H1 (cell line): ENCODE measurements around the gene COL28A1. TPM values are rescaled to one million over a fixed set of nuclear protein-coding genes. Genes with fewer than 3 reads are reported as not detected.

Experiments used
- CTCF ChIA-PET: fragments of 300-600 bp; sonication (Branson Sonifier 250); formaldehyde crosslinking; loops from one replicate; lab custom pipeline; 2021; ENCODE audit not compliant: partially characterized antibody; lab: Charles Lee
- POLR2A ChIA-PET: fragments of 300-600 bp; sonication (Branson Sonifier 250); formaldehyde crosslinking; loops from one replicate; lab custom pipeline; 2021; ENCODE audit warnings: inconsistent platforms; ENCODE audit not compliant: partially characterized antibody; lab: Charles Lee
- DNase-seq, 2 experiments: peaks; one replicate each; pipeline versions ENCODE4 v3.0.0 to v3.0.0-alpha.2; 2010 to 2022; ENCODE audit warnings: low spot score in 2 of 2, low read depth in 1 of 2, mixed read lengths in 1 of 2
- FAIRE-seq: peaks from 2 replicates; lab custom pipeline; 2011; peaks lifted over from hg19 to GRCh38; lab: Jason Lieb, UNC
- H2AFZ ChIP-seq: 2 replicates; pipeline ENCODE4 v1.8.1; 2012; ENCODE audit warnings: low read length, inconsistent platforms
- H2AK5ac ChIP-seq: 2 replicates; pipeline ENCODE4 v1.6.1; 2013; ENCODE audit warnings: low read depth, low read length
- H2BK120ac ChIP-seq: replicated peaks from 2 replicates; pipeline ENCODE3; 2013; ENCODE audit warnings: low read depth, low read length, inconsistent platforms
- H2BK12ac ChIP-seq: 2 replicates; pipeline ENCODE4 v1.6.1; 2013; ENCODE audit warnings: low read depth, low read length
- H2BK15ac ChIP-seq: 2 replicates; pipeline ENCODE4 v1.6.1; 2013; ENCODE audit warnings: low read length
- H2BK20ac ChIP-seq: 2 replicates; pipeline ENCODE4 v1.6.1; 2013; ENCODE audit warnings: low read length
- H2BK5ac ChIP-seq: 2 replicates; pipeline ENCODE4 v1.6.1; 2013; ENCODE audit warnings: low read depth, low read length
- H3K14ac ChIP-seq: 2 replicates; pipeline ENCODE4 v1.6.1; 2013; ENCODE audit warnings: inconsistent platforms; ENCODE audit not compliant: insufficient read length
- H3K18ac ChIP-seq: 2 replicates; pipeline ENCODE4 v1.6.1; 2013; ENCODE audit warnings: low read length; ENCODE audit errors: extremely low read depth
- H3K23ac ChIP-seq: 2 replicates; pipeline ENCODE4 v1.6.1; 2013; ENCODE audit warnings: inconsistent platforms; ENCODE audit not compliant: insufficient read length
- H3K23me2 ChIP-seq: 2 replicates; pipeline ENCODE4 v1.6.1; 2013; ENCODE audit warnings: low read depth, low read length
- H3K27ac ChIP-seq: 2 replicates; pipeline ENCODE4 v1.6.1; 2011; ENCODE audit warnings: low read depth, low read length, inconsistent platforms
- H3K27me3 ChIP-seq, 4 experiments: replicated peaks in 1 of 4; 1 replicate in 1 of 4; 2 replicates in 3 of 4; pipeline versions ENCODE4 v1.6.1 to v1.8.1; 2011 to 2013; ENCODE audit warnings: low read length in 3 of 4, mild to moderate bottlenecking in 3 of 4, inconsistent platforms in 2 of 4, mixed read lengths in 2 of 4, moderate library complexity in 1 of 4; ENCODE audit not compliant: control insufficient read depth in 3 of 4, insufficient read depth in 3 of 4; ENCODE audit errors: extremely low read depth in 1 of 4
- H3K36me3 ChIP-seq, 4 experiments: 2 replicates each; pipeline versions ENCODE4 v1.6.1 to v1.8.1; 2011 to 2013; ENCODE audit warnings: mild to moderate bottlenecking in 4 of 4, low read length in 3 of 4, moderate library complexity in 2 of 4, control low read depth in 1 of 4, inconsistent platforms in 1 of 4; ENCODE audit not compliant: insufficient read depth in 4 of 4, control insufficient read depth in 2 of 4
- H3K4ac ChIP-seq: replicated peaks from 2 replicates; pipeline ENCODE3; 2013; ENCODE audit warnings: low read length, low read depth, mixed read lengths, inconsistent platforms; ENCODE audit not compliant: insufficient read length
- H3K4me1 ChIP-seq, 4 experiments: replicated peaks in 1 of 4; 1 replicate in 1 of 4; 2 replicates in 3 of 4; pipeline versions ENCODE4 v1.6.1 to v1.8.1; 2011 to 2013; ENCODE audit warnings: low read length in 3 of 4, inconsistent platforms in 2 of 4, mixed read lengths in 1 of 4; ENCODE audit not compliant: insufficient read depth in 4 of 4, control insufficient read depth in 3 of 4
- H3K4me2 ChIP-seq, 2 experiments: 2 replicates each; pipeline versions ENCODE4 v1.6.1 to v1.8.1; 2011 to 2013; ENCODE audit warnings: low read depth in 2 of 2, low read length in 2 of 2, control low read depth in 1 of 2, inconsistent platforms in 1 of 2, mild to moderate bottlenecking in 1 of 2; ENCODE audit not compliant: insufficient read depth in 1 of 2
- H3K4me3 ChIP-seq, 4 experiments: fragments of 200-600, 300-600 bp in 1 of 4; sonication (generic), shearing (Covaris generic), sonication (Bioruptor Twin) in 1 of 4; 2 replicates each; pipeline versions ENCODE4 v1.5.1 to v1.8.1; 2011 to 2016; ENCODE audit warnings: low read length in 4 of 4, low read depth in 3 of 4, control low read depth in 2 of 4, inconsistent platforms in 2 of 4, mild to moderate bottlenecking in 2 of 4, mixed read lengths in 1 of 4, moderate library complexity in 1 of 4; ENCODE audit not compliant: insufficient read depth in 2 of 4; ENCODE audit errors: extremely low read depth in 1 of 4
- H3K56ac ChIP-seq: replicated peaks from 2 replicates; pipeline ENCODE3; 2013; ENCODE audit warnings: low read depth, mild to moderate bottlenecking, mixed read lengths, low read length, inconsistent platforms; ENCODE audit not compliant: insufficient read length
- H3K79me1 ChIP-seq: 2 replicates; pipeline ENCODE4 v1.6.1; 2013; ENCODE audit warnings: low read depth, low read length, control low read depth
- H3K79me2 ChIP-seq, 2 experiments: 2 replicates each; pipeline versions ENCODE4 v1.6.1 to v1.8.1; 2012 to 2013; ENCODE audit warnings: low read length in 2 of 2, mild to moderate bottlenecking in 2 of 2, inconsistent platforms in 1 of 2; ENCODE audit not compliant: insufficient read depth in 2 of 2, control insufficient read depth in 1 of 2
- H3K9ac ChIP-seq, 4 experiments: replicated peaks in 1 of 4; 1 replicate in 1 of 4; 2 replicates in 3 of 4; pipeline versions ENCODE4 v1.6.1 to v1.8.1; 2011 to 2013; ENCODE audit warnings: low read depth in 3 of 4, low read length in 3 of 4, control low read depth in 2 of 4, mild to moderate bottlenecking in 2 of 4, moderate library complexity in 2 of 4, inconsistent platforms in 1 of 4; ENCODE audit errors: extremely low read depth in 1 of 4
- H3K9me3 ChIP-seq, 2 experiments: 2 replicates each; pipeline versions ENCODE4 v1.6.1 to v1.8.1; 2012 to 2013; ENCODE audit warnings: mild to moderate bottlenecking in 2 of 2, moderate library complexity in 2 of 2, control low read depth in 1 of 2, inconsistent platforms in 1 of 2, low read depth in 1 of 2, low read length in 1 of 2, mixed read lengths in 1 of 2; ENCODE audit not compliant: insufficient read depth in 2 of 2
- H4K20me1 ChIP-seq, 2 experiments: replicated peaks in 1 of 2; 2 replicates each; pipeline versions ENCODE3 to v1.8.1; 2011 to 2013; ENCODE audit warnings: inconsistent platforms in 2 of 2, low read length in 2 of 2, mild to moderate bottlenecking in 1 of 2; ENCODE audit not compliant: insufficient read depth in 2 of 2, control insufficient read depth in 1 of 2
- H4K5ac ChIP-seq: 2 replicates; pipeline ENCODE4 v1.6.1; 2013; ENCODE audit warnings: low read length, low read depth, mixed read lengths, inconsistent platforms; ENCODE audit not compliant: insufficient read length
- H4K8ac ChIP-seq: 2 replicates; pipeline ENCODE4 v1.8.0; 2013; ENCODE audit warnings: mild to moderate bottlenecking, moderate library complexity, low read length, inconsistent platforms; ENCODE audit not compliant: insufficient read depth; ENCODE audit errors: extremely low read depth
- H4K91ac ChIP-seq: replicated peaks from 2 replicates; pipeline ENCODE3; 2013; ENCODE audit warnings: low read length, mixed read lengths, inconsistent platforms; ENCODE audit not compliant: insufficient read length
- BACH1 ChIP-seq: IDR thresholded peaks from 2 replicates; pipeline ENCODE4 v1.6.1; 2012; ENCODE audit warnings: low read length, improper control_type of control experiment
- CBX5 ChIP-seq: fragments of 300-800, 300-1000 bp; sonication (generic); IDR thresholded peaks from 2 replicates; pipeline ENCODE4 v1.7.1; 2016; ENCODE audit warnings: antibody characterized with exemption, low read length, low read depth
- CBX8 ChIP-seq: fragments of 300-800, 300-1000 bp; sonication (generic); IDR thresholded peaks from 2 replicates; pipeline ENCODE4 v1.7.1; 2016; ENCODE audit warnings: low read depth, low read length, borderline replicate concordance
- EGR1 ChIP-seq: IDR thresholded peaks from 2 replicates; pipeline ENCODE4 v1.6.1; 2011; ENCODE audit warnings: low read depth, low read length, borderline replicate concordance
- NANOG ChIP-seq: IDR thresholded peaks from 2 replicates; pipeline ENCODE4 v1.6.1; 2011; ENCODE audit warnings: low read length, low read depth, mild to moderate bottlenecking, inconsistent platforms; ENCODE audit not compliant: insufficient read depth, poor library complexity, severe bottlenecking
- NRF1 ChIP-seq: IDR thresholded peaks from 2 replicates; pipeline ENCODE4 v1.6.1; 2011; ENCODE audit warnings: mild to moderate bottlenecking, low read depth, low read length, improper control_type of control experiment
- RAD21 ChIP-seq, 2 experiments: IDR thresholded peaks in 1 of 2; conservative IDR thresholded peaks in 1 of 2; 2 replicates each; pipeline ENCODE4 v1.6.1; 2011; ENCODE audit warnings: low read depth in 2 of 2, low read length in 2 of 2, improper control_type of control experiment in 1 of 2, inconsistent platforms in 1 of 2, mild to moderate bottlenecking in 1 of 2, moderate library complexity in 1 of 2
- SIRT6 ChIP-seq: IDR thresholded peaks from one replicate; pipeline ENCODE4 v1.7.1; 2012; ENCODE audit warnings: low read length, inconsistent platforms
- SUZ12 ChIP-seq: fragments of 200-600 bp; sonication (generic); IDR thresholded peaks from 2 replicates; pipeline ENCODE4 v1.6.1; 2012; ENCODE audit warnings: mild to moderate bottlenecking, inconsistent platforms, low read length, moderate library complexity, mixed read lengths
- TAF7 ChIP-seq: optimal IDR thresholded peaks from 2 replicates; pipeline ENCODE3; 2011; ENCODE audit warnings: low read depth, mild to moderate bottlenecking, inconsistent platforms, low read length, moderate library complexity, borderline replicate concordance
- TBP ChIP-seq: IDR thresholded peaks from 2 replicates; pipeline ENCODE4 v1.6.1; 2011; ENCODE audit warnings: low read depth, low read length, improper control_type of control experiment
- whole genome bisulfite sequencing, 2 experiments: shearing (Covaris generic) in 1 of 2; methylation state at CpG; one replicate each; pipeline versions ENCODE4 v1.1.6 to v1.1.7; 2013 to 2015; ENCODE audit warnings: low lambda C conversion rate in 2 of 2, mixed read lengths in 2 of 2, inconsistent platforms in 1 of 2, low coverage in 1 of 2, missing lambda C conversion rate in 1 of 2; ENCODE audit not compliant: insufficient replicate concordance in 2 of 2, insufficient coverage in 1 of 2, insufficient read length in 1 of 2; ENCODE audit errors: extremely low coverage in 1 of 2, missing lambda C conversion rate in 1 of 2; 5-methylcytosine and 5-hydroxymethylcytosine counted together
- polyA plus RNA-seq, 7 experiments: library from polyadenylated mRNA; depleted of rRNA in 3 of 7; stranded (reverse) in 5 of 7; unstranded in 2 of 7; fragments of >200 nt in 5 of 7; fragments of 200-250 nt in 2 of 7; gene quantifications; 1 replicate in 5 of 7; 2 replicates in 1 of 7; 4 replicates in 1 of 7; pipeline versions ENCODE4 v1.2.1 to v1.2.3, GENCODE V29; 2011 to 2013; ENCODE audit warnings: missing spikeins in 2 of 7, mixed read lengths in 2 of 7
- total RNA-seq: library from RNA; stranded (reverse); fragmentation: NEBNext Ultra II Directional; extraction: Animal tissue kit (Norgen Biotek cat#: 25700); gene quantifications from 2 replicates; pipeline ENCODE4 v1.2.1, GENCODE V29; 2021
- TF ChIP-seq, protein P1 (sequence below), 3 experiments: IDR thresholded peaks; 1 replicate in 2 of 3; 2 replicates in 1 of 3; pipeline versions ENCODE4 v1.5.1 to v1.6.1; 2011; ENCODE audit warnings: low read length in 3 of 3, mild to moderate bottlenecking in 3 of 3, inconsistent platforms in 2 of 3, low read depth in 1 of 3, moderate library complexity in 1 of 3; ENCODE audit not compliant: insufficient read depth in 1 of 3; ENCODE audit errors: control extremely low read depth in 1 of 3

COL28A1 gene
- total and polyA plus RNA-seq, 2 of the 8 experiments (the other 6 are each of a cell fraction or from before 2014, with no cell fraction given), result 0.22 to 0.38 TPM

DNA sequence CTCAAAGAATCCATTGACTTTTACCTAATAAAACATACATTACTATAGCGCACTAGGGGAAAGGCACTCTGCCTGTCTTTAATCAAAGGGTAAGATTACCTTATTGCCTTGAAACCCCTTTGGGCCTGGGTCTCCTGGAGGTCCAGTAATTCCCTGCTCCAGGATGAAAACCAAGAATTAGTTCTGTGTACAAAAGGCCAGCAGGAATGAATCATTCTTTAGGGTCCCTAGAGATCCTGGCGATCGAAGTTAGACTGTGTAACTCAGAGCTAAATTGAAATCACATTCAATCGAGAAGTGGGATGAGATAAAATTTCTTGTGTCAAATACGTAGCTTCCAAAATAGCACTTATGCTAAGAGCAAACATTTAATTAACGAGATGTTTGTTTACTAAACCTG lies 29.8 kb downstream of the COL28A1 start:
- Histone ChIP-seq H2BK5ac (no peak overlapping the region), H2AFZ (no peak overlapping the region; the same call in 1 of the 2 replicates), H3K27me3 (no peaks in the 10 kb centered on the region), H4K5ac (no peak overlapping the region), H3K4me1 (no peaks in the 10 kb centered on the region), H3K56ac (no peak overlapping the region), H3K27ac (no peak overlapping the region), H3K18ac (no peak overlapping the region), H2BK12ac (no peak overlapping the region), H3K23ac (no peak overlapping the region), H4K8ac (no peak overlapping the region), H3K9ac (no peak overlapping the region), H3K4ac (no peak overlapping the region), H3K36me3 (no peaks in the 10 kb centered on the region), H4K91ac (no peak overlapping the region), H3K4me2 (no peak overlapping the region), H2BK15ac (no peak overlapping the region), H3K79me1 (no peaks in the 10 kb centered on the region), H3K4me3 (no peak overlapping the region), H3K9me3 (no peaks in the 10 kb centered on the region), H3K23me2 (no peaks in the 10 kb centered on the region), H3K79me2 (no peaks in the 10 kb centered on the region), H3K14ac (no peak overlapping the region), H4K20me1 (no peaks in the 10 kb centered on the region), H2BK20ac (no peak overlapping the region), H2AK5ac (no peak overlapping the region), H2BK120ac (no peak overlapping the region)
- ChIA-PET CTCF (no interaction called here), POLR2A (no interaction called here)
- FAIRE-seq (no peak), DNase-seq (no peak)
- 90% methylated on average over 6 of the region's 6 CpGs; no CpG with 5 or more reads in 1 of the 2 experiments for WGBS, 2 experiments
- TF ChIP-seq TAF7 (no peak), SIRT6 (no peak), BACH1 (no peak), TBP (no peak), SUZ12 (no peak), CBX5 (no peak), RAD21 (IDR thresholded peaks at IDR 0.05 in 1 of 2, conservative IDR thresholded peaks at IDR 0.05 in 1 of 2; ENCODE audit: low read depth in 2 of 2, low read length in 2 of 2) (no peak), NRF1 (no peak), EGR1 (no peak), NANOG (no peak), CBX8 (no peak)
- TF ChIP-seq, protein P1, sequence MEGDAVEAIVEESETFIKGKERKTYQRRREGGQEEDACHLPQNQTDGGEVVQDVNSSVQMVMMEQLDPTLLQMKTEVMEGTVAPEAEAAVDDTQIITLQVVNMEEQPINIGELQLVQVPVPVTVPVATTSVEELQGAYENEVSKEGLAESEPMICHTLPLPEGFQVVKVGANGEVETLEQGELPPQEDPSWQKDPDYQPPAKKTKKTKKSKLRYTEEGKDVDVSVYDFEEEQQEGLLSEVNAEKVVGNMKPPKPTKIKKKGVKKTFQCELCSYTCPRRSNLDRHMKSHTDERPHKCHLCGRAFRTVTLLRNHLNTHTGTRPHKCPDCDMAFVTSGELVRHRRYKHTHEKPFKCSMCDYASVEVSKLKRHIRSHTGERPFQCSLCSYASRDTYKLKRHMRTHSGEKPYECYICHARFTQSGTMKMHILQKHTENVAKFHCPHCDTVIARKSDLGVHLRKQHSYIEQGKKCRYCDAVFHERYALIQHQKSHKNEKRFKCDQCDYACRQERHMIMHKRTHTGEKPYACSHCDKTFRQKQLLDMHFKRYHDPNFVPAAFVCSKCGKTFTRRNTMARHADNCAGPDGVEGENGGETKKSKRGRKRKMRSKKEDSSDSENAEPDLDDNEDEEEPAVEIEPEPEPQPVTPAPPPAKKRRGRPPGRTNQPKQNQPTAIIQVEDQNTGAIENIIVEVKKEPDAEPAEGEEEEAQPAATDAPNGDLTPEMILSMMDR (IDR thresholded peaks at IDR 0.05; ENCODE audit: control extremely low read depth in 1 of 3, insufficient read depth in 1 of 3, low read depth in 1 of 3, low read length in 3 of 3), result no peak
